ENCODE data around the gene SDK1. TPM values are rescaled to one million over a fixed set of nuclear protein-coding genes. Genes with fewer than 3 reads are reported as not detected.

The SDK1 gene
- total RNA-seq, 2 donors from 2014 or later, result 4.8 to 13.2 TPM

DNA sequence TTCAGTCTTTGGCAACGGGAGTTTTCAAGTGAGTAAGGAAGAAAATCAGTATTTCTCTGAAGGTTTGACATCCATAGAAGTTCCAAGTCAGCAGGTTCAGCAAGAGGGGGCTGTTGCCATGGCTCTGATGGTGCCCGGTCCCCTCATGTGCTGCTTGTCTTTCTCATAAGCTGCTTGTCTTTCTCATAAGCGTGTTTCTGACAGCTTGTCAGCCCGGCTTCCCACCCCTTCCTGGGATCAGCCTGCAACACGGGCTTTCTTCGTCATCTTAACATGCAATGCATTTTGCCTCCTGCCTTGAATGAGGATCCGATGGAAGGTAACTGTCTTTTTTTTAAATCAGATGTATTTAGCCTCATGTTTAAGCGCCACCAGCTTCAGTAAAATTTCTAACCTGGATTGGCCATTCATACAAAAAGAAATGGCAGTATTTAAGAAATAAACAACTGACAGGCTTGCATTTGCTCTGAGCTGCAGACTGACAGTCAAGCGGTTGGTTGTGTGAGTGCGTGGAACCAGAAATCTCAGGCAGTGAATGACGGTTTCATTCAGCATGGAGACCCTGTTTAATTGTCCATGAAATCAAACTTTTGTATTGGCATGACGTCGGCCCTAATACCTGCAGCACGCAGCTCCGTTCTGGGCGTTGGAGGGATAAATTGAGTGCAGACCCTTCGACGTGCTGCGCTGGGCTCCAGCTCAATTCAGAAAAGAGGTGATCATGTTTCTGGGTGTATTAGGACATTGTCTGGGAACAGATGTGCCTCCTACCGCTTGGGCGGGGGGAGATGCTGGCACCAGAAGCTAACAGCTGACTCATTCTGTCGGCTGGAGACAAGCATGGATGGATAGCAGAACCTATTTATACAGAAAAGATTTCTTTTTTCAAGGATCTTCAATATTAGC, 926.3 kb downstream of the SDK1 start:
- no peak overlapping the region for H3K27ac ChIP-seq
- intact Hi-C loops (cut with DNase I), result no loop called here
- no peaks in the 10 kb centered on the region for H3K27me3 ChIP-seq (replicated peaks; ENCODE audit: insufficient read depth)
- WGBS, result 82% methylated on average over 22 of the region's 22 CpGs
- no peaks in the 10 kb centered on the region for H3K4me1 ChIP-seq (replicated peaks)
- H3K4me3 ChIP-seq, result no peak overlapping the region
- H3K9me3 ChIP-seq, result no peaks in the 10 kb centered on the region
- no peak for TF ChIP-seq POLR2A (IDR thresholded peaks at IDR 0.05)
- TF ChIP-seq, protein P1, sequence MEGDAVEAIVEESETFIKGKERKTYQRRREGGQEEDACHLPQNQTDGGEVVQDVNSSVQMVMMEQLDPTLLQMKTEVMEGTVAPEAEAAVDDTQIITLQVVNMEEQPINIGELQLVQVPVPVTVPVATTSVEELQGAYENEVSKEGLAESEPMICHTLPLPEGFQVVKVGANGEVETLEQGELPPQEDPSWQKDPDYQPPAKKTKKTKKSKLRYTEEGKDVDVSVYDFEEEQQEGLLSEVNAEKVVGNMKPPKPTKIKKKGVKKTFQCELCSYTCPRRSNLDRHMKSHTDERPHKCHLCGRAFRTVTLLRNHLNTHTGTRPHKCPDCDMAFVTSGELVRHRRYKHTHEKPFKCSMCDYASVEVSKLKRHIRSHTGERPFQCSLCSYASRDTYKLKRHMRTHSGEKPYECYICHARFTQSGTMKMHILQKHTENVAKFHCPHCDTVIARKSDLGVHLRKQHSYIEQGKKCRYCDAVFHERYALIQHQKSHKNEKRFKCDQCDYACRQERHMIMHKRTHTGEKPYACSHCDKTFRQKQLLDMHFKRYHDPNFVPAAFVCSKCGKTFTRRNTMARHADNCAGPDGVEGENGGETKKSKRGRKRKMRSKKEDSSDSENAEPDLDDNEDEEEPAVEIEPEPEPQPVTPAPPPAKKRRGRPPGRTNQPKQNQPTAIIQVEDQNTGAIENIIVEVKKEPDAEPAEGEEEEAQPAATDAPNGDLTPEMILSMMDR (IDR thresholded peaks at IDR 0.05), result no peak
- no peaks in the 10 kb centered on the region for H3K36me3 ChIP-seq
- no peak for DNase-seq (ENCODE audit: low spot score)

DNA sequence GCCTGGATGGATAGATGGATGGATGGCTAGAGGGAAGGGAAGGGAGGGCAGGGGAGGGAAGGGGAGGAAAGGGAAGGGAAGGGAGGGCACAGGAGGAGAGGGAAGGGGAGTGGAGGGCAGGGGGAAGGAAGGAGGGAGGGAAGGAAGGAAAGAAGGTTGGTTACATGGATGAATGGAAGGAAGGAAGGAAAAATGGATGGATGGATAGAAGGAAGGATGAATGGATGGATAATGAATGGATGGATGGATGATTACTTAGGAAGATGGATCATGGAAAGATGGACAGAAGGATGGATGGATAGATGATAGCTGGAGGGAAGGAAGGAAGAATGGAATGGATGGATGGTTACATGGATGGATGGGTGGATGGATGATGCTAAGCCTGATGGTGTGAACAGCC, 929.3 kb downstream of the SDK1 start:
- no peak overlapping the region for H3K27ac ChIP-seq
- no peak overlapping the region for H3K4me3 ChIP-seq
- intact Hi-C loops (cut with DNase I), result no loop called here
- no peaks in the 10 kb centered on the region for H3K36me3 ChIP-seq
- H3K4me1 ChIP-seq (replicated peaks), result no peaks in the 10 kb centered on the region
- H3K9me3 ChIP-seq, result no peaks in the 10 kb centered on the region
- no peak for DNase-seq (ENCODE audit: low spot score)
- TF ChIP-seq, protein P1 (IDR thresholded peaks at IDR 0.05), result no peak
- no peak for TF ChIP-seq POLR2AphosphoS5 (IDR thresholded peaks at IDR 0.05)
- TF ChIP-seq POLR2A (IDR thresholded peaks at IDR 0.05), result no peak
- no peaks in the 10 kb centered on the region for H3K27me3 ChIP-seq (replicated peaks; ENCODE audit: insufficient read depth)

DNA sequence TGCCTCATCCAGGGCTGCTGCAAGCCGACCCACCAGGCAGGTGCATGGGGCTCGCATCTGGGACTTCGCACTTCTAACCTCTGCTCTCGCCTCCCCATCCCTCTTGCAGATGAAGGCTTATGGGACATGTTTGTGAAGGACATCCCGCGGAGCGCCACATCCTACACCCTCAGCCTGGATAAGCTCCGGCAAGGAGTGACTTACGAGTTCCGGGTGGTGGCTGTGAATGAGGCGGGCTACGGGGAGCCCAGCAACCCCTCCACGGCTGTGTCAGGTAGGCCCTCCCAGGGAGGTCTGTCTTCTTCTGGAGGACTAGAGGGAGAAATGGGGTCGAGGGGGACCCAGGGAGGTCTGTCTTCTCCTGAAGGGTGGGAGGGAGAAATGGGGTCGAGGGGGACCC, 932.1 kb downstream of the SDK1 start:
- Histone ChIP-seq H3K4me1 (replicated peaks) (no peaks in the 10 kb centered on the region), H3K27ac (no peak overlapping the region), H3K9me3 (no peaks in the 10 kb centered on the region), H3K4me3 (no peak overlapping the region), H3K27me3 (replicated peaks; ENCODE audit: insufficient read depth) (no peaks in the 10 kb centered on the region), H3K36me3 (no peaks in the 10 kb centered on the region)
- 89% methylated on average over 15 of the region's 15 CpGs for WGBS
- intact Hi-C loops (cut with DNase I), result no loop called here
- DNase-seq (ENCODE audit: low spot score), result no peak
- no peak for TF ChIP-seq POLR2AphosphoS5 (IDR thresholded peaks at IDR 0.05)
- TF ChIP-seq POLR2A (IDR thresholded peaks at IDR 0.05), result no peak
- TF ChIP-seq, protein P1 (IDR thresholded peaks at IDR 0.05), result no peak

DNA sequence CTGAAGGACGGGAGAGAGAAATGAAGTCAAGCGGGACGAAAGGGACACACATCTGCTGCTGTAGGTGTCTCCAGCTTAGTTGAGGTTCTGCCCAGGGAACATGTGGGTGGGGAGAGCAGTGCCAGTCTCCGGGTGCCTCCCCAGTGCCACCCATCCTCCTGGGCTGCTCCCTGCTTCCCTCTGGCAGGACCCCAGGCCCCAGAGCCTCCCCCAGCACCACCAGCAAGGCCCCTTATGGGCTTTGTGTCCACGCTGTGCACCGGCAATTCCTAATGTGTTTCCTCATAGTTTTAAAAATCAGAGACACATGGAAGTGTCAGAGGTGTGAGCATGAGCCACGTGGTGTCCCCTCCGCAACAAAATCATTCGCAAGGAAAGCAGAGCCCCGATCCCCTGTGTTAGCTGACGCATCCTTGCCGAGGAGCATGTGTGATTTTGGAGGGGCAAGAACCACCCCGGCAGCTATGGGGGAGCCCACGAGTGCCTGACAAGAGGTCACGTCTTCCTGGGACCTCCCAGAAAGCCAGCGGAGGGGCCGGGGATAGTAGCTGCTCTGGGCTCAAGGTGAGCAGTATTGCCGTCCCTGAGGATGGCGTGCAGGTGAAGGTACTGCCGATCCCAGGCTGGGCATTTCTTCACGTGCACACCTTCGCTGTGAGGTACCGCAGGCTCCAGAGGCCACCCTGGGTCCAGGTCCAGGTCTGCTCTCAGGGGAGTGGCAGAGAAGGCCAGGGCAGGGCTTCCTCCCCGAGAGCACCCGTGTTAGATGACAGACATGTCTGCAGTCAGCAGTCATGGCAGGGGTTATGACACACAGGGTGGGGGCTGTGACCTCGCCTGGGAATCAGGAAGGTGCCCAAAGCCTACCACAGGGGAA, 932.8 kb downstream of the SDK1 start:
- Histone ChIP-seq H3K27me3 (replicated peaks; ENCODE audit: insufficient read depth) (no peaks in the 10 kb centered on the region), H3K27ac (no peak overlapping the region), H3K4me3 (no peak overlapping the region), H3K36me3 (no peaks in the 10 kb centered on the region), H3K4me1 (replicated peaks) (no peaks in the 10 kb centered on the region), H3K9me3 (no peaks in the 10 kb centered on the region)
- no peak for DNase-seq (ENCODE audit: low spot score)
- TF ChIP-seq POLR2AphosphoS5 (IDR thresholded peaks at IDR 0.05) (no peak), POLR2A (IDR thresholded peaks at IDR 0.05) (no peak)
- TF ChIP-seq, protein P1 (IDR thresholded peaks at IDR 0.05), result no peak
- WGBS, result 96% methylated on average over 24 of the region's 26 CpGs
- intact Hi-C loops (cut with DNase I), result no loop called here
